Activated T-helper 1 cell treated with Interleukin-2 at 50 U/mL for 16 hours (primary cell): Measurements from ENCODE around the gene BAK1.
A peak's percentile ranks its signal among the peaks of the same experiment; 100 is the strongest.
"Not testable (repeated sequence)": the region's sequence is repeated elsewhere in the genome, so short reads cannot be mapped to it uniquely, and the experiment has no call there.

Experiments used
- DNase-seq: peaks from one replicate; pipeline ENCODE4 v3.0.0-alpha.2; 2020; ENCODE audit warnings: low read depth

Gene BAK1

DNA sequence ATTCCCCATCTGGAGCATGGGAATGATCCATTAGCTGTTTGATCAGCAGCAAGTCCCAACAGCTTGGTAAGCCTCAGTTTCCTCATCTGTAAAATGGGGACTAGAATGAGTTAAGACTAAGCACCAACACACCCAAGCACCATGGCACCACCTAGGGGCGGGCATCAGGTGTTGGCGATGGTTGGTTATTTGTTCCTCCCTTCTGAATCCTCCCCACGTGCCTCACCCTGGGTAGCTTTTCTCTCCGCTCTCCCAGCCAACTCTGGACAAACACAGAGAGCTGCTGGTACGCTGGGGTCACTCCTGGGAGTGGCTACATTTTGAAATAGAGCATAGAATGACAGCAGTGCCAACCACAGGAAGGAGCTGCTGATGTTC is 27.7 kb upstream of the BAK1 start:
- no peak for DNase-seq

DNA sequence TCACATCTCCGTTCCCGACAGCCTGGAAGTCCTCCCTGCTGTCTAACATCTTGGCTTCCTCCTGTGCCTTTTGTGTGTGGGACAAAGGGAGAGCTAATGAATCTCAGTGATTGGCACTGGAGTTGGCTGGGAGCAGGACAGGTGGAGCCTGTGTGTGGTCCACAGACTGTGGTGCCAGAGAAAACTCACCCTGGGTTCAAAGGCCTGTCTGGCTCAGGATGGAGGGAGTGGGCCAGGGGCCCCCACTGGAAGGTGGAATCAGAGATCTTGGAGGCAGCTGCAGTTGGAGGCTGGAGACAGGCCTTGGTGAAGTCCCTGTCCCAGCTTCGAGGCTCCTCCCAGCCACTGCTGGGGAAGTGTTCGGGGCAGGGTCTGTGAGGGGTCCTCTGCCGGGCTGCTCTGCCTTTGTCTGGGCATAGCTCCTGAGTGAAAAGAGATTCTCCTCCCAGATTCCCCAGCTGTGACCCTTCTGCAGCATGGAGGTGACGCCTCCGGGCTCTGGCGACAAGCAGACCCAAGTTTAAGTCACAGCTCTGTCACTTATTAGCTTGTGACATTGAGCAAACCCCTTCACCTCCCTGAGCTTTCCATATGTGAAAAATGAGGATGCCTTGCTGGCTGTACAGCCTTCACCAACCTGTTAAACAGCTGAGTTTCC is 27.2 kb upstream of the BAK1 start:
- no peak for DNase-seq

GRCh38 chr6:33606642-33607041 is 26.6 kb upstream of the BAK1 start:
- no peak for DNase-seq

DNA sequence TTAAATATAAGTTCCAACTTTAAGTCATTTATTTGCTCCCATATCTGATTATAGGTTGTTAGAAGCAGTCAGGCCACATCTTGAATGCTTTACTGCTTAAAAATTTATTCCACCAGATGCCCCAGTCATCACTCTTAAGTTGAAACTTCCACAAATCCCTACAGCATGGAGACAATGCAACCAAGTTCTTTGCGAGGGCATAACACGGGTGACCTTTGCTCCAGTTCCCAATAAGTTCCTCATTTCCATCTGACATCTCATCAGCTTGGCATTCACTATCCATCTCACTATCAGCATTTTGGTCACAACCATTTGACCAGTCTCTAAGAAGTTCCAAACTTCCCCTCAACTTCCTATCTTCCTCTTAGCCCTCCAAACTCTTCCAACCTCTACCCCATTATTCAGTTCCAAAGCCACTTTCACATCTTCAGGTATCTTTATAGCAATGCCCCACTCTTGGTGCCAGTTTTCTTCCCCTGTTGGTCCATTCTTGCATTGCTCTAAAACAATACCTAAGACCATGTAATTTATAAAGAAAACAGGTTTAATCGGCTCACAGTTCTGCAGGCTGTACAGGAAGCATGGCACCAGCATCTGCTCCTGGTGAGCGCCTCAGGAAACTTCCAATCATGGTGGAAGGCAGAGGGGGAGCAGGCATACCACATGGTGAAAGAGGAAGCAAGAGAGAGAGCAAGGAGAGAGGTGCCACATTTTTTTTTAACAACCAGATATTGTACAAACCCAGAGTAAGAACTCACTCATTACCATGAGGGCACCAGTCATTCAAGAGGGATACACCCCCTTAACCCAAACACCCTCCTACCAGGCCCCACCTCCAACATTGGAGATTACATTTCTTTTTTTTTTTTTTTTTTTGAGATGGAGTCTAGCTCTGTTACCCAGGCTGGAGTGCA is 25.1 kb upstream of the BAK1 start:
- no peak for DNase-seq

GRCh38 chr6:33602180-33602579 is 22.1 kb upstream of the BAK1 start:
- DNase-seq: no peak

GRCh38 chr6:33600761-33601160 is 20.7 kb upstream of the BAK1 start:
- DNase-seq: no peak

- DNase-seq: no peak
These were observed 19.4 kb upstream of the BAK1 start for GRCh38 chr6:33599413-33599938.

DNA sequence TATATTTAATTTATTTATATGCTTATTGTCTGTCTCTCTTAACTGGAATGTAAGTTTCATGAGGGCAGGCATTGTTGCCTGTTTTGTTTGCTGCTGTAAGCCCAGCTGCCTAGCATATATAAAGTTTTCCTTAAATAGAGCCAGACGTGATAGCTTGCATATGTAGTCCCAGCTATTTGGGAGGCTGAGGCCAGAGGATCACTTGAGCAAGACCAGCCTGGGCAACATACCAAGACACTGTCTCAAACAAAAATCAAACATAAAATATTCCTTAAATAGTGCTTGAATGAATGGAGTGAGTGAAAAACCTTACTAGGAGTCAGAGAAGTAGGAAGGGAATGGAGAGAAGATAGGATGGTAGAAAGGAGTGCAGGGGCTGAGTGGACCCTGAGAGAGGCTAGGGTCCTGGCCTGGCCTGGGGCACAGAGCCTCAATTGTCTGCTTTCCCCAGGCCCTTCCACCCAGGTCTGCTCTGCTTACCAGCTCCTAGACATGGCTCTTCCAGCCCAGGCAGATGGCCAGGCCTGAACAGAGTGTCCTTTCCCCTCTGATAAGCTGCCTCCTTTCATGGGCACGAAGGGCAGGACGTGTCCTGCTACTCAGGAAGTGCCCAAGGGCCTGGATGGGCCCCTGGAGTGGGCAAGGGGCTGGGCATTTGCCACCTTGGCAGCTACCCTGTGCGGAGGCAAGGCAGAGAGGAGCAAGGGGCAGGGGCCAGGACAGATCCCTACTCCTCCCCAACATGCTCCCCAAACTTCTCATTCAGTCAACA is 17.7 kb upstream of the BAK1 start:
- no peak for DNase-seq

DNA sequence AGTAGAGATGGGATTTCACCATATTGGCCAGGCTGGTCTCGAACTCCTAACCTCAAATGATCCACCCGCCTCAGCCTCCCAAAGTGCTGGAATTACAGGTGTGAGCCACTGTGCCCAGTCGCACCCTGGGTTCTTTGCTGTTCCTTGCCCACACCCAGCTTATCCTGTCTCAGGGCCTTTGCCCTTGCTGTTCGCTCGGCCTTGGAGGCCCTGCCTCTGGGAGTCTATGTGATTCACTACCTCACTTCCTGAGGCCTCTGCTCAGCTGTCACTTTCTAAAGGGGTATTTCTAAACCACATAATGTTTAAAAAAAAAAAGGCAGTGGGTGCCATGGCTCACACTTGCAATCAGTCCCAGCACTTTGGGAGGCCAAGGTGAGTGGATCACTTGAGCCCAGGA is 16.8 kb upstream of the BAK1 start:
- DNase-seq: not testable (repeated sequence)

DNA sequence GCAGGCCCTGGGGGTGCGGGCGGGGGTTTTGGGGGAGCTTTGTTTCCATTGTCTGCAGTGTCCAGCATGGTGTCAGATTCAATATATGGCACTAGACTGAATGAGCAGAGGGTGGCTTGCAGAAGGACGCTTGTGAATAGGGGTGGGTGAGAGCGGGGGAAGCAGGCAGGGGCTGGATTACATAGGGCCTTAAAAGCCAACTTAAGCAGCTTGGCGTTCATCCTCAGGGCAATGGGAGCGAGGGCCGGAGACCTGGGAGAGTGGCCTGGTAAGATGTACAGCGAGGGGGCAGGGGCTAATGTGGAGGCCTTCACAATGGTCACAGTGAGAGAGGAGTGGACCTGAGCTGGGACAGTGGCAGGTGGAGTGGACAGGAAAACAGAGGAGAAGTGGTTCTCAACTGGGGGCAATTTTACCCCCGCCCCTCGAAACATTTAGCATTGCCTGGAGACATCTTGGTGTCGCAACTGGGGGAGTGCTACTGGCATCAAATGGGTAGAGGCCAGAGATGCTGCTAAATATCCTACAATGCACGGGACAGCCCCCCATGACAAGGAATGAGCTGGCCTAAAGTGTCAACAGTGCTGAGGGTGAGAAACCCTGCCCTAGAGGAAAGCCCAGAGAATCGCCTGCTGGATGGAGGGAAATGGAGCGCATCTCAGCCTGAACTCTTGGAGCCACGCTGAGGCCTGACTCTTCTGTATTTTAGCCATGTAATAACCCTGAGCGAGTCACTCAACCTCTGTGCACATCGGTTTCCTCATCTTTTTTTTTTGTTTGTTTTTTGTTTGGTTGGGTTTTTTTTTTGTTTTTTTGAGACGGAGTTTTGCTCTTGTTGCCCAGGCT is 15.1 kb upstream of the BAK1 start:
- DNase-seq: no peak

DNA sequence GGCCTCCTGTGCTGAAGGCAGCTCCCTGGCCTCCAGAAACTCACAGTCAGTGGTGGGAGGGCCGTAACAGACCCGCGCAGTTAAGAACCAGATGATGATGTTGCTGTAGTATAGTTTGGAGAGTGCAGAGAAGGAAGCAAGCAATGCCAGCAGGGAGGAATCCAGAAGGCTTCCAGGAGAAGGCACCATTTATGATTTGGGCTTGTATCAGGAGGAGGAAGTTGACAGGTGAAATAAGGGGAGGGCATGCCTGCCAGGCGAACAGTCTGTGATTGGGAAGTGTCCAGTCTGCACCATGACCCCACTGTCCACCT is 13.3 kb upstream of the BAK1 start:
- DNase-seq: no peak

DNA sequence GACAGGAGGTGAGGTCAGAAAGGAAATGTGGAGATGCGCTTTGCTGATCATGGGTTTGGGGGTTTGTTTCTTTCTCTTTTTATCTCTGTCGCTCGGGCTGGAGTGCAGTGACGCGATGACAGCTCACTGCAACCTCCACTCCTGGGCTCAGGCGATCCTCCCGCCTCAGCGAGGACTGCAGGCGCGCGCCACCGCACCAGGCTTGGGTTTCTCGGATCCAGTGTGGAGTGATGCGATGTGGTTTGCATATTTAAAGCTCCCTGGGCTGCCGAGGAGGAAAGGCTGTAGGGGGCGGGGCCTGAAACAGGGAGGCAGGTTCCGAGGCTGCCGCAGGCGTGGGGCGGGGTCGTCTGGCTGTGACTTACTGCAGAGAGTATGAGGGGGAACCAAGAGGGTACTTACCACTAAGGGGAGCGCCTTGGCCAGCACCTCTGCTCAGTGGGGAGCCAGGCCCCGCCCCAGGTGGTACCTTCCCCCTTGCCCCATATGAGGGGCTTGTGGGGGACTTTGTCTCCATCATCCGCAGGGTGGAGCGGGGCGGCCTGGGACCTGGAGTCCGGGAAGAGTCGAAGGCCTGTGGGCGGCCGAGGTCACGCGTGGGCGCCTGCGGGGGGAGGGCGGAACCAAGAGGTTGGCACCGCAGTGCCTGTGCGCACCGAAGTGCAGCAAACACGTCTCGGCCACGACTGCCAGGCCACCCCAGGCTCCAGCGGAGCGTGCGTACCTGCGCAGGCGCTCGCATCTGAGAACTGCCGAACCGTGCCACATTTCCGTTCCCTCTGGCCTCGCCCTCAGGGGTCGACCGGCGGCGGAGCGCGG is 12.7 kb upstream of the BAK1 start:
- DNase-seq: peak; percentile 31

- no peak for DNase-seq
These were observed 12.2 kb upstream of the BAK1 start for GRCh38 chr6:33592280-33592594.

GRCh38 chr6:33591424-33592032 is 11.5 kb upstream of the BAK1 start:
- no peak for DNase-seq

- no peak for DNase-seq
These were observed 10.6 kb upstream of the BAK1 start for GRCh38 chr6:33590531-33591198.

DNA sequence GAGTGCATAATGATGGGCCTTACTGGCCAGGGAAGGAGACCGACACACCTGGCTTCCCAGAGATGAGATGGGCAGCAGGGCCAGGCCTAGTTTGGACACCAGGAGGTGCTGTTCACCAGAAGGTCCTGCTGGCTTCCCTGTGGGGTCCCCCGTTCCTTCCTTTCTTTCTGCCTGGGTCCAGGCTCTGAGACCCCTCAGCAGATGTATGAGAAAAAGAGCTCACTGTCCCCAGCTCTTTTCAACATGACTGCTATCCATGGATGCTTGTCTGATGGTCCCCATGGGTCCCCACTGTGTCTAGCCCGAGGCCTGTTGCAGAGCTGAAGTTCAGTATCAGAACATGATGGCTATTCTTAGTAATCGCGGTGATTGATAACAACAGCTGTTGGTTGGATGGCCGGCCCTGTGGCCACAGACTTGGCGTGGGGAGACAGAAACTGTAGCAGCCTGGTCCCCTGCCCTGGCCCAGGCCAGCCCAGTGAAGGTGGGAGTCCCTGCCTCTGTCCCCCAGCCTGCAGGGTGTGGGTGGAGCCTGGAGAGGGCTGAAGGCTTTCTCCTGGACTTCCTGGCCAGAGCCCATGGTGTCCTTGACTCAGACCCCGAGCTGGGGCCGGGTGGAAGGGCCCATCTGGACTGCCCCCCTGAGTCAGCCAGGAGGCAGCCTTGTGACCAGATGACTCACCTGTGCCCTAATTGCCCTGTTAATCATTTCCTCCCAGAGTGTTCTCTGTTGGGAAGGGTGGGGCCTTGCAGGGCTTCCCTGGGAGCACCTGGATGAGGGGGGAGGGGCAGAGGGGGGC is 9.9 kb upstream of the BAK1 start:
- no peak for DNase-seq

DNA sequence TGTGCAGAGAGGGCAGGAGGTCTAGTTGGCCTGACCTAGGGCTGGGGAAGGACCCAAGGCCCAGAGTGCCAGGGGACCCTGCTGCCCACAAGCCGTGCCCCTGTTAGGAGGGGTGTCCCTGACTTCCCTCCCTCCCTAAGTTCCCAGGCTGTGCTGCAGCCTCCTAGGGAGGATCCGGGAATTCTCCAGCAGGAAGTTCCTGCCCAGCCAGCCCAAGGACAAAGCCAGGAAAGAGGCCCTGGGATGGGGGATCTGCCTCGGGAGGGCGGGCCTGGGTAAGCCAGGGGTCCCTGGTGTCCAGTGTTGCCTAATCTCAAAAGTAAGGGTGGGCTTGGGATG is 9.3 kb upstream of the BAK1 start:
- DNase-seq: no peak

DNA sequence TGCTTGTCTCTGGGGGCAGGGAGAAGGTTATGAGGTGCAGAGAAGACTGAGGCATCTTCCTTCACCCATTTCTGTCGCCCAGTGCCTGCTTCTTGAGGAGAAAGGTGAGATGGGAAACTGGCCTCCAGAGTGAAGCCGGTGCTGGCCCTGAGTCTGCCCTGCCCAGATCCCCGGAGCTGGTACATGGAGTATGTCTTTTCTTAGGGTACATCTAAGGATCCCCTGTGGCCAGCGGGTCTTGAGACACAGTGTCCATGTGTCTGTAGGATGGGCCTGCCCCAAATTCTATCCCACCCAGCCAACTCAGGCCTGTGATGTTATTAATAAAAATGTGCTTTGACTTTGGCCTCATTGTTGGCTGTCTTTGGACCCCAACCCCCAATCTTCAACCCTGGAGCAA is 8.8 kb upstream of the BAK1 start:
- no peak for DNase-seq

- no peak for DNase-seq
These were observed 7.5 kb upstream of the BAK1 start for GRCh38 chr6:33587529-33587928.
